ENCODE measurements around the gene SRP68.

GRCh38 chr17:76018340-76018680, 54.0 kb downstream of the SRP68 start:
- TF ChIP-seq EZH2 (optimal IDR thresholded peaks at IDR 0.05; ENCODE audit: low read depth, low read length) = no peak
- no peak for TF ChIP-seq CTCF (IDR thresholded peaks at IDR 0.05; ENCODE audit: low read length)
- TF ChIP-seq EZH2phosphoT487 (IDR thresholded peaks at IDR 0.05; ENCODE audit: low read length) = no peak

All from MM.1S (cell line).